GM12878 (cell line): ENCODE measurements around the gene APBB1IP. TPM values are rescaled to one million over a fixed set of nuclear protein-coding genes. Genes with fewer than 3 reads are reported as not detected.

Experiments
- ATF7 ChIP-seq: fragments of 450-650 bp; IDR thresholded peaks from 2 replicates; pipeline ENCODE4 v1.6.1; 2016; ENCODE audit warnings: low read depth, mild to moderate bottlenecking
- BMI1 ChIP-seq: fragments of 450-650 bp; IDR thresholded peaks from 2 replicates; pipeline ENCODE4 v1.6.1; 2016; ENCODE audit warnings: mild to moderate bottlenecking, moderate library complexity, borderline replicate concordance
- EGR1 ChIP-seq, 2 experiments: IDR thresholded peaks; 1 replicate in 1 of 2; 2 replicates in 1 of 2; pipeline ENCODE4 v1.6.1; 2011 to 2012; ENCODE audit warnings: low read depth in 2 of 2, low read length in 2 of 2, borderline replicate concordance in 1 of 2, mild to moderate bottlenecking in 1 of 2, moderate library complexity in 1 of 2
- JUNB ChIP-seq: IDR thresholded peaks from 2 replicates; pipeline ENCODE4 v1.6.1; 2016; ENCODE audit warnings: antibody characterized with exemption, mild to moderate bottlenecking
- KAT2A ChIP-seq: conservative IDR thresholded peaks from 2 replicates; pipeline ENCODE4 v1.6.1; 2011; ENCODE audit warnings: low read depth, low read length; ENCODE audit not compliant: control insufficient read depth
- MEF2B ChIP-seq: fragments of 450-650 bp; IDR thresholded peaks from 2 replicates; pipeline ENCODE4 v1.6.1; 2018; ENCODE audit warnings: mild to moderate bottlenecking, moderate library complexity; ENCODE audit not compliant: partially characterized antibody, poor library complexity, severe bottlenecking
- MXI1 ChIP-seq: fragments of 150-350 bp; IDR thresholded peaks from 2 replicates; pipeline ENCODE4 v1.6.1; 2011; ENCODE audit warnings: low read depth, mild to moderate bottlenecking, inconsistent platforms, low read length, improper control_type of control experiment
- NFYA ChIP-seq: IDR thresholded peaks from 2 replicates; pipeline ENCODE4 v1.6.1; 2011; ENCODE audit warnings: low read depth, mild to moderate bottlenecking, low read length, improper control_type of control experiment, borderline replicate concordance
- RAD51 ChIP-seq: fragments of 450-650 bp; IDR thresholded peaks from 2 replicates; pipeline ENCODE4 v1.6.1; 2016; ENCODE audit warnings: moderate library complexity, mild to moderate bottlenecking, inconsistent platforms
- RB1 ChIP-seq: fragments of 450-650 bp; formaldehyde crosslinking; IDR thresholded peaks from 2 replicates; pipeline ENCODE4 v1.6.1; 2017; ENCODE audit warnings: mild to moderate bottlenecking, borderline replicate concordance
- RCOR1 ChIP-seq: conservative IDR thresholded peaks from 2 replicates; pipeline ENCODE4 v1.6.1; 2012; ENCODE audit warnings: low read depth, low read length, improper control_type of control experiment
- RELA ChIP-seq: fragments of 450-650 bp; IDR thresholded peaks from 2 replicates; pipeline ENCODE4 v1.8.0; 2014; ENCODE audit warnings: borderline replicate concordance; ENCODE audit not compliant: partially characterized antibody
- SMAD1 ChIP-seq: fragments of 450-650 bp; IDR thresholded peaks from 2 replicates; pipeline ENCODE4 v1.6.1; 2018; ENCODE audit warnings: mild to moderate bottlenecking, low read depth; ENCODE audit not compliant: partially characterized antibody
- ZNF207 ChIP-seq: fragments of 450-650 bp; IDR thresholded peaks from 2 replicates; pipeline ENCODE4 v1.6.1; 2014; ENCODE audit warnings: antibody characterized with exemption, mild to moderate bottlenecking, borderline replicate concordance
- polyA plus RNA-seq, 11 experiments: library from polyadenylated mRNA; depleted of rRNA in 4 of 11; unstranded in 6 of 11; stranded (reverse) in 5 of 11; fragments of >200 nt; fragmentation: Nextera tagmentation in 4 of 11; fragmentation: Illumina TruSeq in 1 of 11; extraction: Ambion mirVana in 4 of 11; extraction: Trizol in 1 of 11; gene quantifications; 1 replicate in 1 of 11; 2 replicates in 10 of 11; pipeline versions ENCODE4 v1.2.1 to v1.2.3, GENCODE V29; 2011 to 2016; ENCODE audit warnings: inconsistent platforms in 2 of 11, missing spikeins in 2 of 11, low read depth in 1 of 11
- total RNA-seq, 4 experiments: library from RNA; depleted of rRNA in 3 of 4; stranded (reverse); fragments of >200 nt in 3 of 4; fragmentation: Illumina TruSeq in 1 of 4; extraction: Trizol in 1 of 4; gene quantifications; 2 replicates each; pipeline versions ENCODE4 v1.2.1 to v1.2.3, GENCODE V29; 2013 to 2021
- TF ChIP-seq, protein P1 (sequence below), 3 experiments: IDR thresholded peaks in 2 of 3; conservative IDR thresholded peaks in 1 of 3; 2 replicates each; pipeline ENCODE4 v1.5.1; 2011; ENCODE audit warnings: low read depth in 3 of 3, low read length in 3 of 3, mild to moderate bottlenecking in 3 of 3, control low read depth in 2 of 3, moderate library complexity in 2 of 3, inconsistent platforms in 1 of 3, mixed read lengths in 1 of 3; ENCODE audit not compliant: control insufficient read depth in 2 of 3, insufficient read depth in 1 of 3; ENCODE audit errors: extremely low read depth in 1 of 3
- TF ChIP-seq, protein P2 (sequence below): IDR thresholded peaks from 2 replicates; pipeline ENCODE4 v1.6.1; 2011; ENCODE audit warnings: low read depth, low read length, improper control_type of control experiment, borderline replicate concordance
- TF ChIP-seq, protein P3 (sequence below): IDR thresholded peaks from 2 replicates; pipeline ENCODE4 v1.6.1; 2011; ENCODE audit warnings: mild to moderate bottlenecking, low read depth, low read length, moderate library complexity; ENCODE audit not compliant: insufficient replicate concordance
- TF ChIP-seq, protein P4 (sequence below): IDR thresholded peaks from 2 replicates; pipeline ENCODE4 v1.6.1; 2012; ENCODE audit warnings: low read length, inconsistent platforms
- TF ChIP-seq, protein P5 (sequence below): IDR thresholded peaks from 2 replicates; pipeline ENCODE4 v1.6.1; 2011; ENCODE audit warnings: borderline replicate concordance, low read depth, mild to moderate bottlenecking, moderate library complexity, low read length; ENCODE audit not compliant: insufficient read depth, poor library complexity, severe bottlenecking

The APBB1IP gene
- total and polyA plus RNA-seq, 10 of the 15 experiments (the other 5 are each of a cell fraction or from before 2014, with no cell fraction given), result 7.3 to 67.4 (median 19.9) TPM

DNA sequence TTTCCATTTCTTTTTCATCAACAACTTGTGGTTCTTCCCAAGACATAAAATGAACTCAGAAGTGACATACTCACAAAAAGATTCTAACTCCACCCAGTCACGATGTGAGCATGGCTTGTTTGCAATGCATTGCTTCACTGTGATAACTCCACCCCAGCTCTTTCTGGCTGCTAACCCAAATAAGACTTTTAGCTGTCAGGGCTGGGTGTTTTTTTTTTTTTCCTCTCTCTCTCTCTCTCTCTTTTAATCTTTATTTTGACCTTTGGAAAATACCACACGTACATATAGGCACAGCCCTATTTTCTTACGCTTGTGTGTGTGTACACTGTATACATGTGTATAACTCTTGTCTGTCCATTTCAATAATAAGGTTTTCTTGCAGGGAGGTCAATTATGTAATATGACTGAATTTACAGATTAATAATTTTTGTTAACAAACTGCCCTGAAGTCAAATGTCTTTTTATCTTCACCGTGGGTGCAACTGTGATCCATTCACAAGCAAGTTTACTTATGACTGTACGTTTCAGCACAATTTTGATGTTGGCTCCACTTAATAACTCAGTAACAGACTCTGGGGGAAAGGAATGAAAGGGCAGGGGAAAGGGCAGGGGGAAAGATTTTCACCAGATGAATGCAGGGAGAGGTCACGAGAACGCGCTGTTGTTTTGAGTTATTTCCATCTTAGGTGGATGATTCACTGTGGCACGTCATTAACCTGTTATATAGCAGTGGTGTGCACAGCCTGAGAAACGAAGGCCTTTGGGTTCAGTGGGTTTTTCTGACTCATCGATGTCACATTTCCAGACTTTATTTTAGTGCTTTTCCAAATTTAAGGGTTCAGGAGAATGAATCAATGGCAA is 49.1 kb downstream of the APBB1IP start (continued):
- peak; percentile 51; the same call in 1 of the 2 replicates for TF ChIP-seq RAD51
- no peak for TF ChIP-seq BMI1
- no peak for TF ChIP-seq NFYA
- TF ChIP-seq, protein P1, sequence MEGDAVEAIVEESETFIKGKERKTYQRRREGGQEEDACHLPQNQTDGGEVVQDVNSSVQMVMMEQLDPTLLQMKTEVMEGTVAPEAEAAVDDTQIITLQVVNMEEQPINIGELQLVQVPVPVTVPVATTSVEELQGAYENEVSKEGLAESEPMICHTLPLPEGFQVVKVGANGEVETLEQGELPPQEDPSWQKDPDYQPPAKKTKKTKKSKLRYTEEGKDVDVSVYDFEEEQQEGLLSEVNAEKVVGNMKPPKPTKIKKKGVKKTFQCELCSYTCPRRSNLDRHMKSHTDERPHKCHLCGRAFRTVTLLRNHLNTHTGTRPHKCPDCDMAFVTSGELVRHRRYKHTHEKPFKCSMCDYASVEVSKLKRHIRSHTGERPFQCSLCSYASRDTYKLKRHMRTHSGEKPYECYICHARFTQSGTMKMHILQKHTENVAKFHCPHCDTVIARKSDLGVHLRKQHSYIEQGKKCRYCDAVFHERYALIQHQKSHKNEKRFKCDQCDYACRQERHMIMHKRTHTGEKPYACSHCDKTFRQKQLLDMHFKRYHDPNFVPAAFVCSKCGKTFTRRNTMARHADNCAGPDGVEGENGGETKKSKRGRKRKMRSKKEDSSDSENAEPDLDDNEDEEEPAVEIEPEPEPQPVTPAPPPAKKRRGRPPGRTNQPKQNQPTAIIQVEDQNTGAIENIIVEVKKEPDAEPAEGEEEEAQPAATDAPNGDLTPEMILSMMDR (IDR thresholded peaks at IDR 0.05 in 2 of 3, conservative IDR thresholded peaks at IDR 0.05 in 1 of 3; ENCODE audit: control insufficient read depth in 2 of 3, extremely low read depth in 1 of 3, insufficient read depth in 1 of 3, low read depth in 3 of 3, low read length in 3 of 3), result no peak
- no peak for TF ChIP-seq RCOR1
- TF ChIP-seq, protein P2, sequence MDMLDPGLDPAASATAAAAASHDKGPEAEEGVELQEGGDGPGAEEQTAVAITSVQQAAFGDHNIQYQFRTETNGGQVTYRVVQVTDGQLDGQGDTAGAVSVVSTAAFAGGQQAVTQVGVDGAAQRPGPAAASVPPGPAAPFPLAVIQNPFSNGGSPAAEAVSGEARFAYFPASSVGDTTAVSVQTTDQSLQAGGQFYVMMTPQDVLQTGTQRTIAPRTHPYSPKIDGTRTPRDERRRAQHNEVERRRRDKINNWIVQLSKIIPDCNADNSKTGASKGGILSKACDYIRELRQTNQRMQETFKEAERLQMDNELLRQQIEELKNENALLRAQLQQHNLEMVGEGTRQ, result no peak
- TF ChIP-seq, protein P3, sequence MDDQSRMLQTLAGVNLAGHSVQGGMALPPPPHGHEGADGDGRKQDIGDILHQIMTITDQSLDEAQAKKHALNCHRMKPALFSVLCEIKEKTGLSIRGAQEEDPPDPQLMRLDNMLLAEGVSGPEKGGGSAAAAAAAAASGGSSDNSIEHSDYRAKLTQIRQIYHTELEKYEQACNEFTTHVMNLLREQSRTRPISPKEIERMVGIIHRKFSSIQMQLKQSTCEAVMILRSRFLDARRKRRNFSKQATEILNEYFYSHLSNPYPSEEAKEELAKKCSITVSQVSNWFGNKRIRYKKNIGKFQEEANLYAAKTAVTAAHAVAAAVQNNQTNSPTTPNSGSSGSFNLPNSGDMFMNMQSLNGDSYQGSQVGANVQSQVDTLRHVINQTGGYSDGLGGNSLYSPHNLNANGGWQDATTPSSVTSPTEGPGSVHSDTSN, result peak; percentile 2
- TF ChIP-seq KAT2A, result no peak
- no peak for TF ChIP-seq RB1
- TF ChIP-seq EGR1 (IDR thresholded peaks at IDR 0.05; ENCODE audit: borderline replicate concordance in 1 of 2, low read depth in 2 of 2, low read length in 2 of 2), result no peak
- peak; percentile 62 for TF ChIP-seq RELA
- TF ChIP-seq ZNF207, result no peak
- TF ChIP-seq, protein P4, sequence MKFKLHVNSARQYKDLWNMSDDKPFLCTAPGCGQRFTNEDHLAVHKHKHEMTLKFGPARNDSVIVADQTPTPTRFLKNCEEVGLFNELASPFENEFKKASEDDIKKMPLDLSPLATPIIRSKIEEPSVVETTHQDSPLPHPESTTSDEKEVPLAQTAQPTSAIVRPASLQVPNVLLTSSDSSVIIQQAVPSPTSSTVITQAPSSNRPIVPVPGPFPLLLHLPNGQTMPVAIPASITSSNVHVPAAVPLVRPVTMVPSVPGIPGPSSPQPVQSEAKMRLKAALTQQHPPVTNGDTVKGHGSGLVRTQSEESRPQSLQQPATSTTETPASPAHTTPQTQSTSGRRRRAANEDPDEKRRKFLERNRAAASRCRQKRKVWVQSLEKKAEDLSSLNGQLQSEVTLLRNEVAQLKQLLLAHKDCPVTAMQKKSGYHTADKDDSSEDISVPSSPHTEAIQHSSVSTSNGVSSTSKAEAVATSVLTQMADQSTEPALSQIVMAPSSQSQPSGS, result peak; percentile 94
- no peak; the same call in 1 of the 2 replicates for TF ChIP-seq MXI1
- no peak for TF ChIP-seq SMAD1
- peak; percentile 86 for TF ChIP-seq MEF2B
- TF ChIP-seq JUNB, result peak; percentile 82
- TF ChIP-seq, protein P5, sequence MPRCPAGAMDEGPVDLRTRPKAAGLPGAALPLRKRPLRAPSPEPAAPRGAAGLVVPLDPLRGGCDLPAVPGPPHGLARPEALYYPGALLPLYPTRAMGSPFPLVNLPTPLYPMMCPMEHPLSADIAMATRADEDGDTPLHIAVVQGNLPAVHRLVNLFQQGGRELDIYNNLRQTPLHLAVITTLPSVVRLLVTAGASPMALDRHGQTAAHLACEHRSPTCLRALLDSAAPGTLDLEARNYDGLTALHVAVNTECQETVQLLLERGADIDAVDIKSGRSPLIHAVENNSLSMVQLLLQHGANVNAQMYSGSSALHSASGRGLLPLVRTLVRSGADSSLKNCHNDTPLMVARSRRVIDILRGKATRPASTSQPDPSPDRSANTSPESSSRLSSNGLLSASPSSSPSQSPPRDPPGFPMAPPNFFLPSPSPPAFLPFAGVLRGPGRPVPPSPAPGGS, result peak; percentile 73
- peak; percentile 91 for TF ChIP-seq ATF7
